Right forelimb (tissue), 1 donor: ENCODE measurements around the gene UNC93A.
"Not testable (repeated sequence)": the region's sequence is repeated elsewhere in the genome, so short reads cannot be mapped to it uniquely, and the experiment has no call there.

Source experiments
- DNase-seq: peaks from one replicate; pipeline ENCODE4 v3.0.0-alpha.2; 2018

UNC93A gene

GRCh38 chr6:167272151-167272550 lies 19.0 kb upstream of the UNC93A start:
- DNase-seq: no peak

DNA sequence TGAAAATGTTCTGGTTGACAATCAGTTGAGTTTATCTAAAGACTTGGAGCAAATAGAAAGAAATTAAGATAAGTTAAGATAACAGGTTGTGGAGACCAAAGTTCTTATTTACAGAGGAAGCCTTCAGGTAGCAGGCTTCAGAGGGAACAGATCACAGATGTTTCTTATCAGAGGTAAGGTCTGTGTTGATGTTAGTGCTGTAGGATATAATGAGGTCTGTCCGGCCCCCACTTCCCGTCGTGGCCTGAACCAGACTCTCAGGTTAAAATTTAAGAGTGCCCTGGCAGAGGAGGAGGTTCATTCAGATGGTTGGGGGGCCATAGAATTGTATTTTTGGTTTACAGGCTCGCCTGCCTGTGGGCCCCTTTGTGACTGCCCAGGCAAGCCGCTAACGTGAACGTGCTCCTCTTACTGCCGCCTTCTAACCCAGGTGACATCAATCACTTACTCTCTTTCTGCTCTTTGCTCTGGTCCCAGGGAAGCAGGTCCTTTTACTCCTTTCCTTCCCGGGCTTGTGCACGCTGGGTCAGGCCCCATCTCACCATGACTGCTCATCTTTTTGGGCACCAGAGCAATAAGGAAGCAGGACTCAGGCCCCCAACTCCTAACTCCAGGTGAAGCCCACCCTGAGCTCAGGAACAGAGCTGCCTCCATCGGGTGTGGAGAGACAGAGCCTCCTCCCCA lies 18.3 kb upstream of the UNC93A start:
- no peak for DNase-seq

DNA sequence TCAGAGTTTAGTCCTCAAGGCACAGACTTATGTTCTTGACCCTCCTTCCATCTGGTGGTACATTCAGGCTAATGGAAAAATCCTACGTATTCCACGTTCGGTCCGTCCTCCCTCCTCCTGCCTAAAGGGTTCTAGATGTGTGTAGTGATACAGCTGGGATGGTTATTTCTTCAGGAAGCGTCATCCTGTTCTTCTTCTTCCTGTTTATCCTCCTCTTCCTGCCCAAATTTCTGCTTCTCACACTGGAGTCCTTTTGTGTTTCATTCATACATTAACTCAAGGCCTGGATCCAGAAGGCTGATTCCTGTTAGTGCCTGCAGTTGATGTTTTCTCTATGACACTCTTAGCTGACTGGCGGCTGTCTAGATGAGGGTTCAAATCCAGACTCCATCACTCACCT lies 16.8 kb upstream of the UNC93A start:
- no peak for DNase-seq

DNA sequence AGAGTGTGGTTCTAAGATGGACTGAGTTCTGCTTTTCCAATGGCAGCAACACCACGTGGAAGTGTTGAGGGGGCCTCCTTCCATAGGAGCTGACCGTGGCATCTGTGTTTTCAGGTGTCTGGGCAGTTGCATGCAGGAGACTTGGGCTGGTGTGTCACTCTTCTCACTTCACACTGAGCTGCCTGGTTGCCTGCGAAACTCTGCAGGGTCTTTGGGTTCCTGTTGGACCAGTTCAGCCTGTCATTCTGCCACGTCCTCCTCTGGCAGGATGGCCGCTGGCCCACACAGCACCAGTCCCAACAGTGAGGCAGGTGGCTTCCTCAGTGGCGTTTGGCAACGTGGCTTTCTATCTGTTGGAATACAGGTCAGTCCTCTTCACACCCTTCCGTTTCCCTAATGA lies 16.1 kb upstream of the UNC93A start:
- no peak for DNase-seq

GRCh38 chr6:167275436-167275835 lies 15.7 kb upstream of the UNC93A start:
- no peak for DNase-seq

- DNase-seq: no peak
Measured at GRCh38 chr6:167276772-167277533, 14.2 kb upstream of the UNC93A start.

DNA sequence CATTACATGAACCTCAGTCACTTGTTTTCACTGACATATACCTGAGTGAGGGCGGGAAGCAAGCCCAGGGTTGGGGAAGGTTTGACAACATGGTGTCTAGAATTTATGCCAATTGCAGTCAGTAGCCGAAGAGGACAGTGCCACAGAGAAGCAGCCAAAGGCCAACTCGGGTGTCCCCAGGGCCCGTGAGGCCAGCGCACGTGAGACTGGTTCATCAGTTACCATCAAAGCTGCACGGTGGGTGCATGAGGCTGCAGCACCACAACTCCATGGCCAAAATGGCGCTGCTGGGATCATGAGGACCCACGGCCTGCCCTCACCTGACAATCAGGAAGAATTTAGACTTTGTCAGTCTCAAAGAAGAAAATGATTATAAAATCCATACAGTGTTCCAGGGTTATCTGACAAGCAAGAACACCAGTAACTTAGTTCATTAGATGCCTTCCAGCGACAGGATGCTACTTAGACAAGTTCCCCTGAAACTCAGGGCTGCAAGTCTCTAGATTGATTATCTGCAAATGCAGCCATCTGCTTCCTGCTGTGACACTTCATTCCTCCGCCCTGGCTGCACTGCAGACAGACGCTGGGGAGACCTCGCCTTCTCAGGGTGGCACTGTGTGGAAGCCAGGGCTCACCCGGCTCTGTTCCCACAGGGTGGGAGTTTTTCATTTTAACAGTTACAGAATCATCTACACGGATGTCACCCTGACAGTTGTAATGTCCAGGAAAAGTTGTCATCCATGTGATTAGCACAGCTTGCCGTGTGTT lies 12.8 kb upstream of the UNC93A start:
- not testable (repeated sequence) for DNase-seq

DNA sequence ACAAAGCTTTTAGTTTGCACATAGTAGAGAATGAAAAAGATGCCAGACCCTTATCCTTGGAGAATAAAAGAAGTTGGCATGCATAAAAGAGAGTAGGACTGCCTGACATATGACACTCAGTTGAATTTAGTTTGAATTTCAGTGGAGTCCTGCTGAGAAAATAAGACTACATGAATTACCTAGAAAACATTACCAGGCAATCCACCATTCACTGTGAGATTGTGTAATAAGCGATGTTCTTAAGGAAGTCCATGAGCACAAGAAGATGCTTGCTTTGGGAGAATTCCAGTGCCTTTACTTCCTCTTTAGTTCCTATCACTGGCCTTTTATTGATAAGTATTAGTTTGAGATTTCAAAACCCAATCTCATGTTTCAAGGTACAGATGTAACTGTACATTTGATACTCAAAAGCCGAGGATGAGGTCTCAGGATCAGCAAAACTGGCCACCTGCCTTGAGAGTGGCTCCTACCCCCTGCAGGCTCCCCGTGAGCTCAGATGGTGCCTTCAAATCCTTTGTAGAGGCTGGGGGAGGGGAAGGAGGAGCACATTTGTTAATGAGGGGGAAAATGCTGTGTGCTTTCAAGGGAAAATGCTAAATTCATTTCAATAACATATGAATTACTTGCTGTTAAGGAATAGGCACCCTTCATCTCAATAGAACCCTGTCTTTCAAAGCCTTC lies 11.2 kb upstream of the UNC93A start:
- DNase-seq: no peak

GRCh38 chr6:167280466-167280865 lies 10.6 kb upstream of the UNC93A start:
- not testable (repeated sequence) for DNase-seq

GRCh38 chr6:167282165-167282564 lies 8.9 kb upstream of the UNC93A start:
- no peak for DNase-seq

DNA sequence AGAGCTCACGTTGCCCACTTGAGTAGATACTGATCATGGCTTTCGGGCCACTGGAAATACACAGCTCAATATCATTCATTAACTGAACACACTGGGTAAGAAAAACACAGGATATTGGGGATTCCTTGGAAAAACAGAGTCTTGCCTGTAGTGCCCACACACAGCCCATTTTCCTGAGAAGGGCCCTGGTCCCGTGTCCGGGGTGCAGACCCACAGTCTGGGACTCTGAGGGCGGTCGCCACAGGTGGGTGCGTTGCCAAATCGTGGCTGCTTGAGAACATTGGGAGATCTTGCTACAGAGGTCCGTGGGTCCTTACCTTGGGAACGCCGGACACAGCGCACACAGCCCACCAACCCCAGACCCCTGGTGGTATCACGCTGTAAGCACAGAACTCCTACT lies 6.5 kb upstream of the UNC93A start:
- DNase-seq: peak; percentile 22

DNA sequence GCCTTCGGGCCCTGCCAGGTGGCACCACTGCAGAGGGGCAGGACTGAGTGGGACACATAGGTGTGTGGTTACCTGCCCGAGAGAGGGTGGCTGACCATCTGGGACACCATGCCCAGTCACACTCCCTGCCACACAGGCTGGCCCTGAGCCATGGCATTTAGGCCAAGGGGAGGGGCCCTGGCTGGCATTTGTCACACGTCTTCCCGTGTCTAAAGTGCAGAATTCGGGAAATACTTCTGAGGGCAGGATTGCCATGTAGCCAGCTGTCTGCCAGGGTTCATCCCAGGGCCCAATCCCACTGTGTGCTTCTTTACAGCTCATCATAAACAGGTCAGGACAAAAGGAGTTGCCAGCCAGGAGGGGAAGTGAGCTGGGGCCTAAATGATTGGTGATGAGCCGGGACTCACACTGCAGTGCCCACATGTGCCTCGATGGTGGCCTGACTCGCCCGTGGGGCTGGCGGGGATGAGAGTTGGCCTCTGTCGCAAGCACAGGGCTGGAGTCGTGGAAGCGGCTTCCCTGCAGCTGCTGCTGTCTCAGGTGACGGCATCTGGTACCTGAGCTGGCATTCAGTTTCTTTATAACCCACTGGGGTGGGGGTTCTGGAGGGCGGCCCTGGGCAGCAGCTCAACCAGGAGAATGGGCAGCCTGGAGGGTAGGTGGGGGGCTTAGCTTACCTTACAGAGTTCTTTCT lies 5.9 kb upstream of the UNC93A start:
- DNase-seq: no peak

DNA sequence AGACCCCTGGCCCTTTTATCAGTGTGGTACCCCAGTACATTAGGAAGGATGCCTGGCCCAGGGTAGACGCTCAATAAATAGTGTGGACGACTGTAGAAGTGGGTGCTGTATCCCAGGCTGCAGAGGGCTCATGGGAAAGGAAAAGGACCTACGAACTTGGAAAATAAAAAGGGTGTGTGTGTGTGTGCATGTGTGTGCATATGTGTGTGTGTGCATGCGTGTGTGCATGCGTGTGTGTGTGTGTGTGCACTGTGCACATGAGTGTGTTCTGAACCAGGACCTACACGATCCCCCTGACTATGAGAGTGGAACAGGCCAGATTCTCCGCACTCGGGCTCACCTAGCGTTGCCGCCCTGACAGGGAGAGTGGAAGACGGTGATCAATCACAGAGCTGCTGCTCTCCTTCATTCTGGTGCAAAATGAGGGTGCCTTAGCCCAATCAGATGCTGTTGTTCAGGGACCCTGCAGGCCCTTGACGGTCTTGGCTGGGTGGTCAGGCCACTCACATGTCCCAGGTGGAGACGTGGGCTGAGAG lies 3.5 kb upstream of the UNC93A start:
- DNase-seq: no peak

DNA sequence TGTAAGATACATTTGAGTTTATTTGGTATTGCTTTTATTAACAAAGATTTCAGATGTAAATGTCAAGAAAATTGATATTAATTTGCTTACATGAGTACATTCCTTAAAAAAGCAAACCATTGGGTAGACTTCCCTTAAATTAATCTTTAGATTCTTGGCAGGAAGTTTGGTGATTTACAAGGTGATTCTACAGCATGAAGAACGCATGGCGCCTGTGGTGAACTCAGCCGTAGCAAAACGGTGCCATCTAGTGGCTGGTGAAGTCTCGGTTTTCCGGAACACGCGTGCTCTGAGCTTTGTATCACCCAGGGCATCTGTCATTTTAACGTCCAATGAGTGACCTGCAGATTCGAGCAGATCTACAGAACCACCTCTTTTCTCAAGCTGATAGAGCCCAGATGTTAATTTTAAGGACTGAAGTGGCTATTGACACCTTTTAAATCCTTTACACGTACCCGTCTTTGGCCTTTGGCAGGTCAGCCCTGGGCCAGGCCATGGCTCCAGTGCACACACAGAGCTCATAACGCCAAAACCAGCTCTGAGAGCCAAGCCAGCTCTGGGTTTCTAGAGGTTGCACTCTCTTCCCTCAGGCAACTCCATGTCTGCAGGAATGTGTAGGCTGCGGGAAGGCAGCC lies 2.4 kb upstream of the UNC93A start:
- peak; percentile 43 for DNase-seq

GRCh38 chr6:167289291-167289690 lies 1.8 kb upstream of the UNC93A start:
- not testable (repeated sequence) for DNase-seq

DNA sequence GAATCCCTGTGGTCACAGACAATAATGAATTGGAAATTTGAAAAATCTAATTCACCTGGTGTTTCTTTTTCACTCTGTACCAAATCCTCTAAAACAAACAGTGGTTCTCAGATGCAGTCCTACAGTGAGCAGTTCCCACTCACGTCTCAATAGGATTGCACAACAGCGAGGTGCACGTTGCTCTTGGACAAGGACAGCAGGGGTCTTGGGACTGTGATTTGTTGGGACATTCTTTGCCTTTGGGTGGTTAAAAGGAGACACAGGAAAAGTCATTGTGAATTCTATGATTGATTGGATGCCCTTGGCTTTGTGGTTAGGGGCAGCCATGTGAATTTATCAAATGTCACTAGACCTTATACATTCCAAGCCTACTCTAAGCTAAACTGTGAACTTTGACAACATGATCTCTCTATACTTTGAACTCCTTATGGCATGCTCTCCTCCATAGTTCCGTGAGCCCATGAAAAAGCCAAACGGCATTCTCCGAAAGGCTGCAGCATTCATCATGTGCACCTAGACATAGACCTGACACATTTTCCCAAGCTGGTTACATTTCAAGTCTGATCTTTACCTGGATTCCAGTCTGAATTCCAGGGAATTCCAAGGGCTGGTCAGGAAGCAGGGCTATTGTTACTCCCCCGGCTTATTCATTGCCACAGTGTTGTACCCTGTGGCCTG lies 647 bp downstream of the UNC93A start:
- no peak for DNase-seq

- no peak for DNase-seq
Measured at GRCh38 chr6:167292301-167293087, 1.4 kb downstream of the UNC93A start.

GRCh38 chr6:167293088-167293589 lies 2.0 kb downstream of the UNC93A start:
- DNase-seq: peak; percentile 39

GRCh38 chr6:167293590-167294091 lies 2.5 kb downstream of the UNC93A start:
- DNase-seq: no peak

- DNase-seq: no peak
Measured at GRCh38 chr6:167294241-167294640, 3.1 kb downstream of the UNC93A start.
